Measurements from ENCODE around the gene TAC4.

The TAC4 gene

GRCh38 chr17:49890852-49891251, 43.0 kb upstream of the TAC4 start:
- TF ChIP-seq, protein P1, sequence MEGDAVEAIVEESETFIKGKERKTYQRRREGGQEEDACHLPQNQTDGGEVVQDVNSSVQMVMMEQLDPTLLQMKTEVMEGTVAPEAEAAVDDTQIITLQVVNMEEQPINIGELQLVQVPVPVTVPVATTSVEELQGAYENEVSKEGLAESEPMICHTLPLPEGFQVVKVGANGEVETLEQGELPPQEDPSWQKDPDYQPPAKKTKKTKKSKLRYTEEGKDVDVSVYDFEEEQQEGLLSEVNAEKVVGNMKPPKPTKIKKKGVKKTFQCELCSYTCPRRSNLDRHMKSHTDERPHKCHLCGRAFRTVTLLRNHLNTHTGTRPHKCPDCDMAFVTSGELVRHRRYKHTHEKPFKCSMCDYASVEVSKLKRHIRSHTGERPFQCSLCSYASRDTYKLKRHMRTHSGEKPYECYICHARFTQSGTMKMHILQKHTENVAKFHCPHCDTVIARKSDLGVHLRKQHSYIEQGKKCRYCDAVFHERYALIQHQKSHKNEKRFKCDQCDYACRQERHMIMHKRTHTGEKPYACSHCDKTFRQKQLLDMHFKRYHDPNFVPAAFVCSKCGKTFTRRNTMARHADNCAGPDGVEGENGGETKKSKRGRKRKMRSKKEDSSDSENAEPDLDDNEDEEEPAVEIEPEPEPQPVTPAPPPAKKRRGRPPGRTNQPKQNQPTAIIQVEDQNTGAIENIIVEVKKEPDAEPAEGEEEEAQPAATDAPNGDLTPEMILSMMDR (IDR thresholded peaks at IDR 0.05; ENCODE audit: low read depth, low read length), result no peak

DNA sequence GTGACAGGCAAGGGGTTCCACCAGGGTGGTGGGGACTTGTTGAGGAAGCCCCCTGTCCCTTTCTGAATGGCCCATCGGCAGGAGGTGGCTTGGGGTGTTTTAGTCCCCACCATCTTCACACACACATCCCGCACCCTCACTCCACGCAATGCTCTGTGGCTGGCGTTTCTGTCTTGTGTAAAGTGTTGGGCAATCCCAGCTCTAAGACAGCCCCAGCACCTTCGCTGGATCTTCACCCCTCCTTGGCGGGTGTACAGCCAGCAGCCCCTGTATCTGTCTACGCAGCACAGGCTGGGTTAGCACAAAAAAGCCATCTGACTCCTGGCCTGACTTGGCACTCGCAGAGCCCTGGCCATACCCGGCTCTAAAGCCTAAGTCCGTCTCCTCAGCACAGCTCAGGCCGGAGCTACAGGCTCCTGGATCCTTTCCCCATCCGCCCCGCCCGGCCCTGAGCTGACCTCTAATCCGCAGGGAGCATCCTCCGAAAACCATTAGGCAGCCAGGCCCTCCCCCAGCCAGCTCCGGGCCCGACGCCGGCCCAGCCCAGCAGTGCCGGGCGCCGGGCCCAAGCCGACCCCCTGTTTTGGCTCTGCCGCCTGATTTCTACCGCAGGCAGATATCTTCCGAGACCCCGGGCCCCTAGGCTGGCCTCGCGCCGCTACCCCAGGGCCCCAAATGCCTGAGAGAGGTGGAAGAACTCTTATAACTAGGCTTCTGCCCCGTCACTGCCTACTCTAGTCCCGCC, 42.4 kb upstream of the TAC4 start:
- TF ChIP-seq, protein P1 (IDR thresholded peaks at IDR 0.05; ENCODE audit: low read depth, low read length), result no peak
- H3K4me3 ChIP-seq (ENCODE audit: low read depth, low read length), result no peak overlapping the region

More at GRCh38 chr17:49890852-49891251, 43.0 kb upstream of the TAC4 start:
- no peak overlapping the region for H3K4me3 ChIP-seq (ENCODE audit: low read depth, low read length)

GRCh38 chr17:49889500-49889899, 41.6 kb upstream of the TAC4 start:
- H3K4me3 ChIP-seq (ENCODE audit: low read depth, low read length), result no peak overlapping the region
- TF ChIP-seq, protein P1 (IDR thresholded peaks at IDR 0.05; ENCODE audit: low read depth, low read length), result no peak

DNA sequence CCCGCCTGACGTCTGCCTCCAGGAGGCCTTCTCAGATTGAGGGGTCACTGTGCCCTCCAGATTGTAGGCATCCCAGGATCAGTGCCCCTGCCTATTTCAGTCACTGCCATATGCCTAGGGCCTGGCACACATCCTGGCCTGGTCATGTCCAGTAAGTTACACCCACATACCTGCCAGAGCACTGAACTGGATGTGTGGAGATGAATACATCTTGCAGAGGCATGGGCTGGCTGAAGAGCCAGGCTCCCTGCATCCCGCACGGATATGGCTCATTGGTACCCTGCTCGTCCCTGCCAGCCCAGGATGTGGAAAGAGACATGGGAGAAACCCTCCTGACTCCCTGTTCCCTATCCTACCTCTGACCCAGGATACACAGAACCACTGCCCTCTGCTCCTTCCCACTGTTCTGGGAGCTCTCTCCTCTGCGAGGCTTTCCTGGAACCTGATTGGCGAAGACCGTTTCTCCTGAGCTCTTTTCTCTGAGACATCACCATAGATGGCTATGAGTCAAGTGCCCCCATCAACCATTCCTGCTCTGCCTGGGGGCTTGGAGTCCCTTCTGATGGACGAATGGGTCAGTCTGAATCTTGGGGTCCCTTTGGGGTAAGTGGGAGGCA, 40.0 kb upstream of the TAC4 start:
- TF ChIP-seq, protein P1 (IDR thresholded peaks at IDR 0.05; ENCODE audit: low read depth, low read length), result no peak
- no peak overlapping the region for H3K4me3 ChIP-seq (ENCODE audit: low read depth, low read length)

DNA sequence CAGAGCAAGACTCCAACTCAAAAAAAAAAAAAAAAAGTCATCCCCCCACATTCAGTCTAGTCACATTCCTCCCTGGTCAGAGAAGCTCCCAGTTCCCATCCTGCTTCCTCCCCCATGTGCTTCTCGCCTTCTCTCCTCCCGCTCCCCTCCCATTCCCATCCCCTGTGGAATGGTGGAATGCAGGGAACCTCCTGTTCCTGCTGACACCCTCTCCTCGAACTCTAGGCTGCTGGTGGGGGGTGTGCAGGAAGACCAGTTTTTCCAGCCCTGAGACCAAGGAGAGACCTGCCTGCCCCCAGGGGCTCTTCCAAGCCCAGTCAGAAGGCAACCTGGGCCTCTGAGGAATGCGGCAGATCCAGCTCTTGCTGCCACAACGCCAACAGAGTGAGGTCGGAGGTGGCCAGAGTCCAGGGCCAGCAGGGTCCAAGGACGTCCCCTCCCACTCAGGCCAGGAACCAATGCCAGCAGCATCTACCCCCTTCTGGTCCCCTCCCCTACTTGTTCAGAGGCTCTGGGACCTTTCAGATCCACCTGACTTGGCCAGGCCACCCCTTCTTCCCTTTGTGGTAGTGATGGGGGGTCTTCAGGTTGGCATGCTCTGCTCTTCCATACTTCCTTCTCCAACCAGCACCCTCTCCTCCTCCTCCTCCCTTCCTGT, 39.3 kb upstream of the TAC4 start:
- H3K4me3 ChIP-seq (ENCODE audit: low read depth, low read length), result no peak overlapping the region
- TF ChIP-seq, protein P1 (IDR thresholded peaks at IDR 0.05; ENCODE audit: low read depth, low read length), result no peak

- H3K4me3 ChIP-seq (ENCODE audit: low read depth, low read length), result no peak overlapping the region
- TF ChIP-seq, protein P1 (IDR thresholded peaks at IDR 0.05; ENCODE audit: low read depth, low read length), result no peak
Measured at GRCh38 chr17:49886036-49886435, 38.2 kb upstream of the TAC4 start.

DNA sequence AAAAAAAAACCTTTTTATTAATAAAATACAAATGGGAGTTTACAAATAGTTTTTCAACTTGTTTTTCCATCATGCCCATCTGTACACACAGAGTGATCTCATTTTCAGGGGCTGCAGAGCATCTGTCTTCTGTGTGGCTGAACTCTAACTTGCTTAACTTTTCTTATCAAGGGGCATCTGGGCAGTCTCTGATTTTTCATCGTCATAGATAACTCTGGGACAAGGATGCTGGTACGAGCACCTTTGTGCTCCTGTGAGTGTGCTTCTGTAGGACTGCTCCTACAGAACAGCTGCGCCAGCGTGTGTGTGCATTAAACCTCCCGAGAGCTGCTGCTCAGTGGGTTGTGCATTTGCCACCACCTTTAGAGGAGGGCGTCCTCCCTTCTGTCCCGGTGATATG, 34.6 kb upstream of the TAC4 start:
- H3K4me3 ChIP-seq (ENCODE audit: low read depth, low read length), result no peak overlapping the region
- TF ChIP-seq, protein P1 (IDR thresholded peaks at IDR 0.05; ENCODE audit: low read depth, low read length), result no peak

Data from WI38 (cell line).